Skeletal muscle tissue (tissue), 4 donors: ENCODE data around the gene KMT5C. TPM values are rescaled to one million over a fixed set of nuclear protein-coding genes. Genes with fewer than 3 reads are reported as not detected.
"Not testable (repeated sequence)": the region's sequence is repeated elsewhere in the genome, so short reads cannot be mapped to it uniquely, and the experiment has no call there.

Experiments used
- H3K27ac ChIP-seq: one replicate; pipeline ENCODE4 v1.7.0; 2013; ENCODE audit warnings: mild to moderate bottlenecking, low read depth, low read length, inconsistent platforms
- H3K27me3 ChIP-seq, 3 donors: one replicate each; pipeline ENCODE4 v1.7.0; 2013; ENCODE audit warnings: low read length in 3 of 3; ENCODE audit not compliant: control insufficient read depth in 3 of 3, insufficient read depth in 3 of 3
- H3K36me3 ChIP-seq, 3 donors: one replicate each; pipeline ENCODE4 v1.7.0; 2013; ENCODE audit warnings: low read length in 3 of 3; ENCODE audit not compliant: control insufficient read depth in 3 of 3, insufficient read depth in 3 of 3
- H3K4me1 ChIP-seq, 3 donors: one replicate each; pipeline ENCODE4 v1.7.0; 2013; ENCODE audit warnings: low read length in 3 of 3, mild to moderate bottlenecking in 3 of 3; ENCODE audit not compliant: control insufficient read depth in 3 of 3, insufficient read depth in 3 of 3
- H3K4me3 ChIP-seq, 3 donors: one replicate each; pipeline ENCODE4 v1.7.0; 2013; ENCODE audit warnings: low read length in 3 of 3
- H3K9ac ChIP-seq, 3 donors: one replicate each; pipeline ENCODE4 v1.7.0; 2013; ENCODE audit warnings: low read length in 3 of 3, mild to moderate bottlenecking in 3 of 3, moderate library complexity in 2 of 3, low read depth in 1 of 3
- H3K9me3 ChIP-seq, 3 donors: one replicate each; pipeline ENCODE4 v1.7.0; 2013; ENCODE audit warnings: low read length in 3 of 3; ENCODE audit not compliant: control insufficient read depth in 3 of 3
- total RNA-seq: library from RNA; depleted of rRNA; stranded (reverse); fragments of >200 nt; gene quantifications from one replicate; pipeline ENCODE4 v1.2.3, GENCODE V29; 2014
- donor health status: Osteomylitis.

Gene KMT5C
- total RNA-seq, 1 donor from 2014 or later = 8.9 TPM

GRCh38 chr19:55315956-55316525, 23.6 kb upstream of the KMT5C start:
- Histone ChIP-seq H3K27ac (no peak overlapping the region), H3K9ac (no peak overlapping the region), H3K4me1 (peaks cover 0 to 4% (median 0%) of the 10 kb centered on the region in 3 donors), H3K9me3 (no peaks in the 10 kb centered on the region), H3K36me3 (no peaks in the 10 kb centered on the region), H3K4me3 (no peak overlapping the region), H3K27me3 (peaks cover 0 to 12% (median 5%) of the 10 kb centered on the region in 3 donors)

DNA sequence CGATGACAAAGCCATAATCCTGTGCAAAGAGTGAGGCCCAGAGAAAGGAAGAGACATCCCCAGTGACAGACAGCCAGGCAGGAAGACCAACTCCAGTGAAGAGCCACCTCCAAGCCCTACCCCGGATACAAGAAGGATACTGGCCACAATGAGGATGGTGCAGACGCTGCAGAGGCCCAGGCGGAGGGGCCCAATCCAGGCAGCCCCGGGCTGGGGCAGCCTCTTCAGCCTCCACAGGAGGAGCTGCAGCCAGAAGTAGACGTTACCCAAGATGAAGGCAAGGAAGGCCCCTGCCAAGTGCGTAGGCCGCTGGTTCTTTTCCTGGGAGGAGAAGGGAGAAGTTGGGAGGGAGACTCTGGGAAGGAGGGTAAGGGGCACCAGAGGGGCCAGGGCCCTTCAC, 23.0 kb upstream of the KMT5C start:
- H3K4me1 ChIP-seq = peaks cover 0 to 4% (median 0%) of the 10 kb centered on the region in 3 donors
- H3K27me3 ChIP-seq = peaks cover 0 to 12% (median 5%) of the 10 kb centered on the region in 3 donors
- H3K4me3 ChIP-seq = no peak overlapping the region
- H3K36me3 ChIP-seq = no peaks in the 10 kb centered on the region
- no peaks in the 10 kb centered on the region for H3K9me3 ChIP-seq
- H3K9ac ChIP-seq = no peak overlapping the region
- no peak overlapping the region for H3K27ac ChIP-seq

DNA sequence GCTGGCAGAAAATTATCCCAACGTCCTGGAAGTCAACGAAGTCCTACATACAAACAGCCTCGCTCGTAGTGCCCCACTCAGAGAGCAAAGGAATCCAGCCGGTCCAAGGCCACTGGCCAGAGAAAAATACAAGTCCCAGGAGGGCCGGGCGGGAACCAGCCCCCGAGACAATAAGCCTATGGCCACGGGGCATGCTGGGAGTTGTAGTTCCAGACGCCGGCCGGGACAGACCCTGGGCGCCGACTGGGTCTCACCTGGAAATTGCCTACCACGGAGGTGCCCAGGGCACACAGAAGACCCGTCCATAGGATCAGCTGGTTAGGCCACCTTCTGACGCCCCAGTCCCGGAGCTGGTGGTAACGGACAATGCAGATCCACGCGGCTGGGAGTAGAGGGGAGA, 19.9 kb upstream of the KMT5C start:
- Histone ChIP-seq H3K9ac (peak overlapping the region in 1 of 3 donors; percentile 25), H3K9me3 (no peaks in the 10 kb centered on the region), H3K27ac (no peak overlapping the region), H3K4me1 (peaks cover 0 to 4% (median 0%) of the 10 kb centered on the region in 3 donors), H3K4me3 (no peak overlapping the region), H3K27me3 (peaks cover 0 to 14% (median 12%) of the 10 kb centered on the region in 3 donors), H3K36me3 (no peaks in the 10 kb centered on the region)

DNA sequence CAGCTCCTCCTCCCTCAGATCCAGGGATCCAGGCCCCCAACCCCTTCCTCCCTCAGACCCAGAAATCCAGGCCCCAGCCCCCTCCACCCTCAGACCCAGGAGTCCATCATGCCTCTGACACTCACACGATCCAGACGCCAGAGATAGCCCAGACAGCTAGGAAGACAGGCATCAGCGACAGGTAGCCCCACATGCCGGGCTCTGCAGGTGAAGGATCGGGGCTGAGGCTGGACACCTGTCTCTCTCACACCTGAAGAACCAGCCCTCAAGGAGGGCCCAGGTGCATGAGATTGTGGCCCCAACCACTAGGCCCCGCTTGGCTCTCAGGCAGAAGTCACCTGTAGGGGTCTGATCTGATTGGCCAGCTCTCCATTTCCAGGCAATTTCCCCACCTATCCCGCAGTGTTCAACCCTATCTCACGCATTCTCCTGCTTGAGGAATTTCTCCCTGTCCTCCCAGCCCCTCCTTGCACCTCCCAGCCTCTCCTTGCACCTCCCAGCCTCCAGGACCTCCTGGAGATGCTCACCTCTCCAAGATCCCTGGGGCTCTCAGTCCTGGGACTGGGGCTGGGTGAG, 18.7 kb upstream of the KMT5C start:
- Histone ChIP-seq H3K36me3 (no peaks in the 10 kb centered on the region), H3K4me3 (no peak overlapping the region), H3K9me3 (no peaks in the 10 kb centered on the region), H3K27me3 (peaks cover 0 to 14% (median 12%) of the 10 kb centered on the region in 3 donors), H3K27ac (no peak overlapping the region), H3K4me1 (peaks cover 0 to 4% (median 0%) of the 10 kb centered on the region in 3 donors), H3K9ac (no peak overlapping the region)

- H3K27ac ChIP-seq = no peak overlapping the region
- H3K4me1 ChIP-seq = peaks cover 0 to 4% (median 0%) of the 10 kb centered on the region in 3 donors
- no peaks in the 10 kb centered on the region for H3K36me3 ChIP-seq
- no peak overlapping the region for H3K9ac ChIP-seq
- H3K9me3 ChIP-seq = no peaks in the 10 kb centered on the region
- H3K27me3 ChIP-seq = peaks cover 0 to 14% (median 12%) of the 10 kb centered on the region in 3 donors
- no peak overlapping the region for H3K4me3 ChIP-seq
These were observed 18.1 kb upstream of the KMT5C start for GRCh38 chr19:55321466-55322137.

DNA sequence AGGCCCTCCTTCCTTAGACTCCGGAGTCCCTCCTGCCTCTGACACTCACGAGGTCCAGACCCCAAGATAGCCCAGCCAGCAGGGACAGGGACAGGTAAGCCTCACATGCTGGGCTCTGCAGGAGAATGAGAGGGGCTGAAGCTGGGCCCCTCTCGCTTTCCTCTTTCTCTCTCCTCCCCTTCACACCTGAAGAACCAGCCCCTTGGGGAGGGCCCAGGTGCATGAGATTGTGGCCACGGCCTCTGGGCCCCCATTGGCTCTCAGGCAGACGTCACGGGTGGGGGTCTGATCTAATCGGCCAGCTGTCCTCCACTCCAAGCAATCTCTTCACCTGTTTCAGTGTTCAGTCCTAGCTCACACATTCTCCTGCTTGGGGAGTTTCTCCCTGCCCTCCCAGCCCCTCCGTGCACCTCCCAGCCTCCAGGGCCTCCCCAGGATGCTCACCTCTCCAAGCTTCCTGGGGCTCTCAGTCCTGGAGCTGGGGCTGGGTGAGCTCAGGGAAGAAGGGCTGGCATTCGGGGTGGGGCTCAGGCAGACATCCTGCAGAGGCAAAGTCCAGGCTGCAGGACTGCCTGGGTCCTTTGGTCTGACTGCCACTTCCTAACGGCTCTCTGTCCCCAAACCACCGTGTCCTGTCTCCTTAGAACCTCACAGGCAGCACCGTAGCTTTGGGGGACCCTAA, 17.3 kb upstream of the KMT5C start:
- H3K4me3 ChIP-seq = no peak overlapping the region
- H3K27ac ChIP-seq = no peak overlapping the region
- H3K27me3 ChIP-seq = peaks cover 0 to 14% (median 12%) of the 10 kb centered on the region in 3 donors
- no peaks in the 10 kb centered on the region for H3K9me3 ChIP-seq
- peaks cover 0 to 4% (median 0%) of the 10 kb centered on the region in 3 donors for H3K4me1 ChIP-seq
- H3K36me3 ChIP-seq = no peaks in the 10 kb centered on the region
- H3K9ac ChIP-seq = no peak overlapping the region

DNA sequence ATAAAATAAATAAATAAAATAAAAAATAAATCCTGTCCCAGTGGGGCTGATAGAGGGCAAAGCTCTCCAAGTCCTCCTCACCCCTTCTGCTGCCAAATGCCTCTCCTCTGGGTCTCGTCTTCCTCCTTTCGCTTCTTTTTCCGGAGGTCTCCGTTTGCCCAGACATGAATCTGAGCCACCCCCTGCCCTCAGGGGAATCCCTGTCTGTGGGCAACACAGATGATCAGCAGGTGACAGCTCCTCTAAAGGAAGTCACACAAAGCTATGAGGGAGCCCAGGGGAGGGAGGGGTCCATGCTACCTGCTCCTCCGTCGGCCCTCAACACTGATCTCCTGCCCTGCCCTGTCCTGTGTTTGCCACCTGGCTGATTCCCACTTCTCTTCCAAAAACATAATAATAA, 15.0 kb upstream of the KMT5C start:
- H3K4me1 ChIP-seq = peaks cover 0 to 4% (median 0%) of the 10 kb centered on the region in 3 donors
- no peaks in the 10 kb centered on the region for H3K9me3 ChIP-seq
- H3K27ac ChIP-seq = peak overlapping the region; percentile 69
- peaks cover 0 to 14% (median 11%) of the 10 kb centered on the region in 3 donors for H3K27me3 ChIP-seq
- no peak overlapping the region for H3K4me3 ChIP-seq
- no peaks in the 10 kb centered on the region for H3K36me3 ChIP-seq
- no peak overlapping the region for H3K9ac ChIP-seq

GRCh38 chr19:55325172-55325571, 14.5 kb upstream of the KMT5C start, which contains the start of gene TMEM150B:
TSS of gene TMEM150B (minus strand) at chr19:55325341. CDS start at chr19:55321036, 4,305 bp downstream.
- Histone ChIP-seq H3K9me3 (no peaks in the 10 kb centered on the region), H3K9ac (no peak within 1 kb of the TSS), H3K36me3 (no peaks in the 10 kb centered on the region), H3K4me1 (peaks cover 0 to under 1% (median 0%) of the 10 kb centered on the region in 3 donors), H3K27me3 (peaks cover 0 to 10% (median 8%) of the 10 kb centered on the region in 3 donors), H3K4me3 (no peak within 1 kb of the TSS), H3K27ac (peak within 1 kb of the TSS; percentile 69)

DNA sequence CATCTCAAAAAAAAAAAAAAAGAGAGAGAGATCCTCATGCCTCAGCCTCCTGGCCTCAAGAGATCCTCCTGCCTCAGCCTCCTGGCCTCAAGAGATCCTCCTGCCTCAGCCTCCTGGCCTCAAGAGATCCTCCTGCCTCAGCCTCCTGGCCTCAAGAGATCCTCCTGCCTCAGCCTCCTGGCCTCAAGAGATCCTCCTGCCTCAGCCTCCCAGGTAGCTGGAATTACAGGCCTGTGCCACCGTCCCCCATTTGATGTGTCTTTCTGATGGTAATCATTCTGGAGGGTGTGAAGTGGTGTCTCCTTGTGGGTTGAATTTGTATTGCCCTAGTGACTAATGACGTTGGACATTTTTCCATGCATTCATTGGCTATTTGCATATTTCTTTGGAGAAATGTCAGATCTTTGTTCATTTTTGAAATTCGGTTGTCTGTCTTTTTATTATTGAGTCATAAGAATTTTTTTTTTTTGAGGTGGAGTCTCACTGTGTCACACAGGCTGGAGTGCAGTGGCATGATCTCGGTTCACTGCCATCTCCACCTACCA, 10.8 kb upstream of the KMT5C start:
- H3K4me3 ChIP-seq, H3K27ac ChIP-seq, H3K9ac ChIP-seq, H3K4me1 ChIP-seq, H3K36me3 ChIP-seq, H3K9me3 ChIP-seq: not testable (repeated sequence)
- H3K27me3 ChIP-seq = peaks cover 3 to 10% (median 7%) of the 10 kb centered on the region in 3 donors
